ENCODE measurements around the gene TTC23L. TPM values are rescaled to one million over a fixed set of nuclear protein-coding genes. Genes with fewer than 3 reads are reported as not detected.

Gene TTC23L
- total and polyA plus RNA-seq, 7 donors, result 0.06 to 0.36 (median 0.22) TPM; not detected in 3

- Histone ChIP-seq H3K36me3 (peaks cover 0 to 40% (median 3%) of the 10 kb centered on the region in 4 donors), H3K27ac (no peak overlapping the region), H3K27me3 (no peaks in the 10 kb centered on the region), H3K9me3 (no peaks in the 10 kb centered on the region), H3K4me3 (no peak overlapping the region), H3K4me1 (no peaks in the 10 kb centered on the region)
- WGBS, 2 donors, result 96% methylated on average over 9 of the region's 9 CpGs
- no peak for DNase-seq
- intact Hi-C loops (cut with DNase I), result no loop called here
- TF ChIP-seq POLR2AphosphoS5 (IDR thresholded peaks at IDR 0.05) (no peak), POLR2A (IDR thresholded peaks at IDR 0.05) (no peak), EP300 (IDR thresholded peaks at IDR 0.05) (no peak), CTCF (IDR thresholded peaks at IDR 0.05) (no peak)
Measured at GRCh38 chr5:34802834-34803563, 36.0 kb upstream of the TTC23L start.

- DNase-seq, result no peak
- 89 to 94% methylated on average over 4 of the region's 4 CpGs for WGBS, 2 donors
- peaks cover 0 to 28% (median 3%) of the 10 kb centered on the region in 4 donors for H3K36me3 ChIP-seq
- TF ChIP-seq CTCF (IDR thresholded peaks at IDR 0.05), result no peak
- TF ChIP-seq POLR2AphosphoS5 (IDR thresholded peaks at IDR 0.05), result no peak
- no peak for TF ChIP-seq EP300 (IDR thresholded peaks at IDR 0.05)
- no peak for TF ChIP-seq POLR2A (IDR thresholded peaks at IDR 0.05)
- H3K27ac ChIP-seq, result no peak overlapping the region
- no peaks in the 10 kb centered on the region for H3K4me1 ChIP-seq
- no peaks in the 10 kb centered on the region for H3K27me3 ChIP-seq
- intact Hi-C loops (cut with DNase I), result no loop called here
- no peaks in the 10 kb centered on the region for H3K9me3 ChIP-seq
- H3K4me3 ChIP-seq, result no peak overlapping the region
Measured at GRCh38 chr5:34803974-34804732, 34.8 kb upstream of the TTC23L start.

GRCh38 chr5:34804913-34805312 lies 34.1 kb upstream of the TTC23L start:
- Histone ChIP-seq H3K27ac (no peak overlapping the region), H3K27me3 (no peaks in the 10 kb centered on the region), H3K4me3 (no peak overlapping the region), H3K36me3 (peaks cover 0 to 27% (median 3%) of the 10 kb centered on the region in 4 donors), H3K9me3 (no peaks in the 10 kb centered on the region), H3K4me1 (no peaks in the 10 kb centered on the region)
- TF ChIP-seq EP300 (IDR thresholded peaks at IDR 0.05) (no peak), POLR2AphosphoS5 (IDR thresholded peaks at IDR 0.05) (no peak), CTCF (IDR thresholded peaks at IDR 0.05) (no peak), POLR2A (IDR thresholded peaks at IDR 0.05) (no peak)
- WGBS, 2 donors, result 89 to 91% methylated on average over 5 of the region's 5 CpGs
- intact Hi-C loops (cut with DNase I), result no loop called here
- no peak for DNase-seq

- no peak for DNase-seq
- H3K27ac ChIP-seq, result no peak overlapping the region
- H3K36me3 ChIP-seq, result peaks cover 0 to 24% (median 3%) of the 10 kb centered on the region in 4 donors
- no peaks in the 10 kb centered on the region for H3K4me1 ChIP-seq
- no peaks in the 10 kb centered on the region for H3K9me3 ChIP-seq
- TF ChIP-seq CTCF (IDR thresholded peaks at IDR 0.05) (no peak), EP300 (IDR thresholded peaks at IDR 0.05) (no peak), POLR2AphosphoS5 (IDR thresholded peaks at IDR 0.05) (no peak), POLR2A (IDR thresholded peaks at IDR 0.05) (no peak)
- no peak overlapping the region for H3K4me3 ChIP-seq
- intact Hi-C loops (cut with DNase I), result no loop called here
- WGBS, 2 donors, result 95% methylated on average over 6 of the region's 6 CpGs
- H3K27me3 ChIP-seq, result no peaks in the 10 kb centered on the region
Measured at GRCh38 chr5:34806532-34806931, 32.4 kb upstream of the TTC23L start.

All from sigmoid colon (tissue), 7 donors.